PC-3 (cell line): Measurements from ENCODE around the gene KRTAP10-4. TPM values are rescaled to one million over a fixed set of nuclear protein-coding genes. Genes with fewer than 3 reads are reported as not detected.

Experiments used
- ATAC-seq: fragments of 200-7000 bp; cut with Tn5 transposase; 2 replicates; pipeline ENCODE4 v1.9.1; 2020; ENCODE audit warnings: mild to moderate bottlenecking, moderate library complexity
- BruUV-seq: library from RNA; stranded (reverse); fragments of 400-500 nt; replicated peaks from 2 replicates; lab custom pipeline; 2021; lab: Mats Ljungman, UMichigan
- CTCF ChIA-PET: fragments of 300-600 bp; sonication (Branson Sonifier 250); formaldehyde crosslinking; loops from one replicate; lab custom pipeline; 2022; ENCODE audit warnings: antibody characterized with exemption; lab: Charles Lee
- POLR2A ChIA-PET: fragments of 300-600 bp; sonication (Branson Sonifier 250); formaldehyde crosslinking; loops from one replicate; lab custom pipeline; 2022; ENCODE audit warnings: antibody characterized with exemption; ENCODE audit not compliant: unreplicated experiment; lab: Charles Lee
- DNase-seq: peaks from one replicate; pipeline ENCODE4 v3.0.0-alpha.2; 2015
- H2AFZ ChIP-seq: fragments of 300-600 bp; sonication (generic); 2 replicates; pipeline ENCODE4 v1.6.0; 2016; ENCODE audit warnings: antibody characterized with exemption, low read length
- H3F3A ChIP-seq: fragments of 300-600 bp; sonication (generic); one replicate; pipeline ENCODE4 v1.6.0; 2017; ENCODE audit warnings: antibody characterized with exemption, low read length, control low read depth, mild to moderate bottlenecking; ENCODE audit not compliant: unreplicated experiment
- H3K27ac ChIP-seq: fragments of 300-600 bp; sonication (generic); 2 replicates; pipeline ENCODE4 v1.5.1; 2016; ENCODE audit warnings: mild to moderate bottlenecking, low read length
- H3K27me3 ChIP-seq: fragments of 300-600 bp; sonication (generic); 2 replicates; pipeline ENCODE4 v1.6.1; 2016; ENCODE audit warnings: low read length, mixed read lengths
- H3K36me3 ChIP-seq: fragments of 300-600 bp; sonication (generic); 2 replicates; pipeline ENCODE4 v1.6.1; 2016; ENCODE audit warnings: low read depth, mixed run types, low read length, mixed read lengths
- H3K4me1 ChIP-seq: fragments of 300-600 bp; sonication (generic); 2 replicates; pipeline ENCODE4 v1.5.1; 2016; ENCODE audit warnings: low read length; ENCODE audit not compliant: insufficient read depth
- H3K4me2 ChIP-seq: fragments of 300-600 bp; sonication (generic); 2 replicates; pipeline ENCODE4 v1.6.0; 2016; ENCODE audit warnings: low read length
- H3K4me3 ChIP-seq: fragments of 300-600 bp; sonication (generic); 2 replicates; pipeline ENCODE4 v1.5.1; 2016; ENCODE audit warnings: mild to moderate bottlenecking, low read length, mixed read lengths
- H3K79me2 ChIP-seq: fragments of 300-600 bp; sonication (generic); 2 replicates; pipeline ENCODE4 v1.6.1; 2017; ENCODE audit warnings: low read length, mixed read lengths
- H3K9ac ChIP-seq: fragments of 300-600 bp; sonication (generic); 2 replicates; pipeline ENCODE4 v1.6.0; 2016; ENCODE audit warnings: mild to moderate bottlenecking, low read length
- H3K9me2 ChIP-seq: fragments of 300-600 bp; sonication (generic); replicated peaks from 2 replicates; pipeline ENCODE4 v1.6.1; 2016; ENCODE audit warnings: mixed run types, low read length, mixed read lengths
- H3K9me3 ChIP-seq: fragments of 300-600 bp; sonication (generic); 2 replicates; pipeline ENCODE4 v1.6.1; 2016; ENCODE audit warnings: low read length, mixed read lengths
- H4K20me1 ChIP-seq: fragments of 300-600 bp; sonication (generic); 2 replicates; pipeline ENCODE4 v1.6.1; 2016; ENCODE audit warnings: low read length, mixed read lengths
- CTCF ChIP-seq: fragments of 300-600 bp; sonication (generic); conservative IDR thresholded peaks from 2 replicates; pipeline ENCODE4 v1.5.1; 2017; ENCODE audit warnings: antibody characterized with exemption, low read depth, mild to moderate bottlenecking, low read length
- EZH2 ChIP-seq: fragments of 300-600 bp; sonication (generic); IDR thresholded peaks from one replicate; pipeline ENCODE4 v1.6.1; 2017; ENCODE audit warnings: antibody characterized with exemption, mild to moderate bottlenecking, low read length; ENCODE audit not compliant: unreplicated experiment
- EZH2phosphoT487 ChIP-seq: fragments of 300-600 bp; sonication (generic); IDR thresholded peaks from 2 replicates; pipeline ENCODE4 v1.6.1; 2018; ENCODE audit warnings: mild to moderate bottlenecking, antibody characterized with exemption, low read length, borderline replicate concordance
- intact Hi-C: fragments of 100-400 bp; cut with micrococcal nuclease; formaldehyde crosslinking; loops from 2 replicates; pipeline ENCODE4 v1.9.0; 2023
- total RNA-seq: library from RNA; depleted of rRNA; stranded (reverse); fragments of >200 nt; gene quantifications from 2 replicates; pipeline ENCODE4 v1.2.3, GENCODE V29; 2014

The KRTAP10-4 gene
- total RNA-seq, 1 experiment from 2014 or later = not detected

GRCh38 chr21:44564099-44564498 lies 9.4 kb upstream of the KRTAP10-4 start:
- Histone ChIP-seq H3K4me3 (no peak overlapping the region), H3K27me3 (no peaks in the 10 kb centered on the region), H3K4me2 (no peak overlapping the region), H3K9me2 (no peaks in the 10 kb centered on the region), H2AFZ (no peak overlapping the region), H3K79me2 (no peaks in the 10 kb centered on the region), H3K9ac (no peak overlapping the region), H3K4me1 (no peaks in the 10 kb centered on the region), H3K9me3 (no peaks in the 10 kb centered on the region), H3F3A (no peaks in the 10 kb centered on the region), H3K36me3 (no peaks in the 10 kb centered on the region), H4K20me1 (no peaks in the 10 kb centered on the region), H3K27ac (no peak overlapping the region)
- no peak for ATAC-seq
- intact Hi-C loops = no loop called here
- TF ChIP-seq EZH2 (no peak), EZH2phosphoT487 (no peak), CTCF (no peak)
- ChIA-PET POLR2A (no interaction called here), CTCF (no interaction called here)
- DNase-seq = no peak
- no TSS peak for BruUV-seq

DNA sequence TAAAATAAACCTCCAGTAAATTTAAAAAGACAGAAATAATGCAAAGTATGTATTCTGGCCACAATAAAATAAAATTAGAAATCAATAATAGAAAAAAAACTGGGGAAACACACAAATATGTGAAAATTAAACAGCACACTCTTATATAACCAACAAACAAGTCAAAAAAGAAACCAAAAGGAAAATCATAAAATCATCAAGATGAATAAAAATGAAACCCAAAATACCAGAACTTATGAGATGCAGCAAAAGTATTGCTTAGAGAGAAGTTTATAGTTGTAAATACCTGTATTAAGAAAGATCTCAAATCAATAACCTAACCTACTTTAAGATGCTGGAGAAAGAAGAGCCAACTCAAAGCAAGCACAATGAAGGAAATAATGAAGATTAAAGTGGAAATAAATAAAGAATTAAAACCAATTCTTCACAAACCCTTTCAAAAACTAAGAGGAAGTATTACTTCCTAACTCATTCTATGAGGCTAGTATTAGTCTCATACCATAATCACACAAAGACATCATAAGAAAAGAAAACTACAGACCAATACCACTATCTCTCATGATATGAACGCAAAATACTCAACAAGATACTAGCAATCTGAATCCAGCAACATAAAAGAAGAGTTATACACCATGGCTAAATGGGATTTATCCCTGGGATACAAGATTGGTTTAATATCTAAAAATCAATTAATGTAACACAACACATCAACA lies 8.5 kb upstream of the KRTAP10-4 start:
- Histone ChIP-seq H3K9me3 (no peaks in the 10 kb centered on the region), H3K36me3 (no peaks in the 10 kb centered on the region), H3K4me1 (no peaks in the 10 kb centered on the region), H4K20me1 (no peaks in the 10 kb centered on the region), H3K4me2 (no peak overlapping the region), H3K27me3 (no peaks in the 10 kb centered on the region), H2AFZ (no peak overlapping the region), H3K9me2 (no peaks in the 10 kb centered on the region), H3K27ac (no peak overlapping the region), H3K9ac (no peak overlapping the region), H3K4me3 (no peak overlapping the region), H3K79me2 (no peaks in the 10 kb centered on the region), H3F3A (no peaks in the 10 kb centered on the region)
- POLR2A ChIA-PET = no interaction called here
- TF ChIP-seq EZH2 (no peak), CTCF (no peak), EZH2phosphoT487 (no peak)
- no TSS peak for BruUV-seq
- DNase-seq = no peak
- CTCF ChIA-PET = no interaction called here
- no peak for ATAC-seq
- intact Hi-C loops = no loop called here

GRCh38 chr21:44566403-44566802 lies 7.1 kb upstream of the KRTAP10-4 start:
- ChIA-PET CTCF (no interaction called here), POLR2A (no interaction called here)
- Histone ChIP-seq H3K9ac (no peak overlapping the region), H3K4me1 (no peaks in the 10 kb centered on the region), H3K36me3 (no peaks in the 10 kb centered on the region), H3K4me2 (no peak overlapping the region), H3K9me2 (no peaks in the 10 kb centered on the region), H3K27ac (no peak overlapping the region), H4K20me1 (no peaks in the 10 kb centered on the region), H3F3A (no peaks in the 10 kb centered on the region), H3K4me3 (no peak overlapping the region), H3K9me3 (peaks cover 5% of the 10 kb centered on the region; the same call in 1 of the 2 replicates), H3K79me2 (no peaks in the 10 kb centered on the region), H2AFZ (no peak overlapping the region), H3K27me3 (no peaks in the 10 kb centered on the region)
- TF ChIP-seq CTCF = no peak
- no peak for TF ChIP-seq EZH2
- TF ChIP-seq EZH2phosphoT487 = no peak
- intact Hi-C loops = no loop called here
- ATAC-seq = no peak
- BruUV-seq = no TSS peak
- DNase-seq = no peak
